Activated T-cell treated with anti-CD3 and anti-CD28 coated beads, Interleukin-2, amount 50 U/mL, for 48 hours (primary cell): Measurements from ENCODE around the gene VSX1.

Experiments
- DNase-seq, 2 experiments: peaks; one replicate each; pipeline ENCODE4 v3.0.0-alpha.2; 2020

Gene VSX1

GRCh38 chr20:25052255-25053194 lies 29.4 kb downstream of the VSX1 start:
- DNase-seq: no peak

GRCh38 chr20:25051386-25052155 lies 30.4 kb downstream of the VSX1 start:
- DNase-seq: no peak

- no peak for DNase-seq
These were observed 31.2 kb downstream of the VSX1 start for GRCh38 chr20:25050501-25051350.

GRCh38 chr20:25050082-25050481 lies 31.9 kb downstream of the VSX1 start:
- no peak for DNase-seq

- no peak for DNase-seq
These were observed 32.5 kb downstream of the VSX1 start for GRCh38 chr20:25049261-25050060.

GRCh38 chr20:25048519-25048952 lies 33.4 kb downstream of the VSX1 start:
- no peak for DNase-seq

- no peak for DNase-seq
These were observed 34.2 kb downstream of the VSX1 start for GRCh38 chr20:25047766-25048165.

GRCh38 chr20:25046736-25047666 lies 34.9 kb downstream of the VSX1 start:
- DNase-seq: no peak

GRCh38 chr20:25046181-25046641 lies 35.7 kb downstream of the VSX1 start:
- no peak for DNase-seq

- no peak for DNase-seq
These were observed 36.6 kb downstream of the VSX1 start for GRCh38 chr20:25045343-25045712.

- DNase-seq: no peak
These were observed 37.1 kb downstream of the VSX1 start for GRCh38 chr20:25044660-25045342.

GRCh38 chr20:25044261-25044560 lies 37.7 kb downstream of the VSX1 start:
- no peak for DNase-seq

- DNase-seq: no peak
These were observed 38.3 kb downstream of the VSX1 start for GRCh38 chr20:25043499-25044260.

- DNase-seq: peak; percentile 53 to 59
These were observed 39.1 kb downstream of the VSX1 start for GRCh38 chr20:25042531-25043498.

- DNase-seq: no peak
These were observed 40.0 kb downstream of the VSX1 start for GRCh38 chr20:25041813-25042530.

- no peak for DNase-seq
These were observed 41.5 kb downstream of the VSX1 start for GRCh38 chr20:25040438-25040831.

GRCh38 chr20:25039697-25040437 lies 42.1 kb downstream of the VSX1 start:
- no peak for DNase-seq
